Ishikawa (cell line): ENCODE measurements around the gene PNPLA2.

Source experiments
- CEBPB ChIP-seq: IDR thresholded peaks from 2 replicates; pipeline ENCODE4 v1.6.1; 2012
- CREB1 ChIP-seq: IDR thresholded peaks from 2 replicates; pipeline ENCODE4 v1.6.1; 2012; ENCODE audit warnings: low read depth
- EGR1 ChIP-seq: IDR thresholded peaks from 2 replicates; pipeline ENCODE4 v1.6.1; 2012
- EP300 ChIP-seq: IDR thresholded peaks from 2 replicates; pipeline ENCODE4 v1.6.1; 2012; ENCODE audit warnings: borderline replicate concordance
- FOXM1 ChIP-seq: IDR thresholded peaks from 2 replicates; pipeline ENCODE4 v1.6.1; 2012; ENCODE audit warnings: low read depth, borderline replicate concordance
- NFIC ChIP-seq: IDR thresholded peaks from 2 replicates; pipeline ENCODE4 v1.6.1; 2012
- RAD21 ChIP-seq: IDR thresholded peaks from 2 replicates; pipeline ENCODE4 v1.6.1; 2012; ENCODE audit warnings: low read depth
- TAF1 ChIP-seq: IDR thresholded peaks from 2 replicates; pipeline ENCODE4 v1.6.1; 2012; ENCODE audit warnings: low read depth, mild to moderate bottlenecking
- TCF12 ChIP-seq: IDR thresholded peaks from 2 replicates; pipeline ENCODE4 v1.6.1; 2012; ENCODE audit warnings: low read depth
- TEAD4 ChIP-seq: IDR thresholded peaks from 2 replicates; pipeline ENCODE4 v1.6.1; 2012
- YY1 ChIP-seq: IDR thresholded peaks from 2 replicates; pipeline ENCODE4 v1.6.1; 2012; ENCODE audit warnings: low read depth
- ZBTB7A ChIP-seq: IDR thresholded peaks from 2 replicates; pipeline ENCODE4 v1.6.1; 2012; ENCODE audit warnings: low read depth
- TF ChIP-seq, protein P1 (sequence below): IDR thresholded peaks from 2 replicates; pipeline ENCODE4 v1.6.1; 2012
- TF ChIP-seq, protein P2 (sequence below): IDR thresholded peaks from 2 replicates; pipeline ENCODE4 v1.6.1; 2012; ENCODE audit warnings: low read depth, mild to moderate bottlenecking
- TF ChIP-seq, protein P3 (sequence below): IDR thresholded peaks from 2 replicates; pipeline ENCODE4 v1.6.1; 2012

Gene PNPLA2

DNA sequence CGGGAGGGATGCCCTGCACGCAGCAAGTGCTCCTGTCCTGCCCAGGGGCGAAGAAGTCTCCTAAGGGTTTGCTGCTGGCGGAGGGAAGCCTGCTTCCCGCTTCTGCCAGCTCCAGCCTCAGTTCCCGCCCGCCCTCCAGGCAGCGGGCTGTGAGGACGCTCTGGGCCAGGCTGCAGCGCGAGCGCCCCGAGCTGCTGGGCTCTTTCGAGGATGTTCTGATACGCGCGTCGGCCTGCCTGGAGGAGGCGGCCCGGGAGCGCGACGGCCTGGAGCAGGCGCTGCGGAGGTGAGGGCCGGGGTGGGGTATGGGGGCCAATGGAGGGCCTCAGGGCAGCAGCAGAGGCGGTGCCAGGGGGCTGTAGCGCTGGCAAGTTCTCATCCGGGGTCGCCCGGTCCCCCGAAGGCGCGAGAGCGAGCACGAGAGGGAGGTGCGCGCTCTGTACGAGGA lies 11.2 kb downstream of the PNPLA2 start:
- no peak for TF ChIP-seq NFIC
- TF ChIP-seq TEAD4, result no peak
- TF ChIP-seq TAF1, result no peak
- TF ChIP-seq RAD21, result no peak
- TF ChIP-seq EP300, result no peak
- TF ChIP-seq EGR1, result no peak

DNA sequence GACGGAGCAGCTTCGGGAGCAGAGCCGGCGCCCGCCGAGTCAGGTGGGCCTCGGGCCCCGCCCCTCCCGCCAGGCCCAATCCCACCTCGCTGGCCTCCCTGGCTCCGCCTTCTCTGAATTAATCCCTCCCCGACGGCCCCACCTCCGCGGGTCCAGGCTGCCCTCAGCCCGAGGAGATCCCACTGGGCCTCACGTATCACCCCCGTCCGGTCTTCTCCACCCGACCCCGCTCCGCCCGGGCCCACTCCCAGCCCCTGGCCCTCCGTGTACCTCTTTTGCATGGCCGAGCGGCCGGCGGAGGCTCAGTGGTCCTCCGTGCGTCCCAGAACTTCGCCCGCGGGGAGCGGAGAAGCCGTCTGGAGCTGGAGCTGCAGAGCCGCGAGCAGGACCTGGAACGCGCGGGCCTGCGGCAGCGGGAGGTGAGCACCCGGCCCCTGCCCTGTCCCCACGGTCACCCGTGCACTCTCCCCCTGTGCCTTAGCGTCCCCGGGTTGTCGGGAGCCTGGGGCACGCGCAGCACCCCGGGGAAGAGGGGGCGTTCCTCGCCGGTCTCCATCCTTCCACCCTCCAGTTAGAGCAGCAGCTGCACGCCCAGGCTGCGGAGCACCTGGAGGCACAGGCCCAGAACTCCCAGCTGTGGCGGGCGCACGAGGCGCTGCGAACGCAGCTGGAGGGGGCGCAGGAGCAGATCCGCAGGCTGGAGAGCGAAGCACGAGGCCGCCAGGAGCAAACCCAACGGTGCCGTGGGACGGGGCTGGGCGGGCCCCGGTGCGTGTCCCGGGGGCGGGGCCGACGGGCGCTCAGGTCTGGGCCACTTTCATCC lies 11.8 kb downstream of the PNPLA2 start:
- TF ChIP-seq EGR1 (no peak), NFIC (no peak), EP300 (no peak), ZBTB7A (no peak), FOXM1 (no peak), TCF12 (no peak), CEBPB (no peak), RAD21 (no peak), TAF1 (no peak), CREB1 (no peak)
- TF ChIP-seq, protein P1, sequence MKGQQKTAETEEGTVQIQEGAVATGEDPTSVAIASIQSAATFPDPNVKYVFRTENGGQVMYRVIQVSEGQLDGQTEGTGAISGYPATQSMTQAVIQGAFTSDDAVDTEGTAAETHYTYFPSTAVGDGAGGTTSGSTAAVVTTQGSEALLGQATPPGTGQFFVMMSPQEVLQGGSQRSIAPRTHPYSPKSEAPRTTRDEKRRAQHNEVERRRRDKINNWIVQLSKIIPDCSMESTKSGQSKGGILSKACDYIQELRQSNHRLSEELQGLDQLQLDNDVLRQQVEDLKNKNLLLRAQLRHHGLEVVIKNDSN, result no peak
- TF ChIP-seq, protein P2, sequence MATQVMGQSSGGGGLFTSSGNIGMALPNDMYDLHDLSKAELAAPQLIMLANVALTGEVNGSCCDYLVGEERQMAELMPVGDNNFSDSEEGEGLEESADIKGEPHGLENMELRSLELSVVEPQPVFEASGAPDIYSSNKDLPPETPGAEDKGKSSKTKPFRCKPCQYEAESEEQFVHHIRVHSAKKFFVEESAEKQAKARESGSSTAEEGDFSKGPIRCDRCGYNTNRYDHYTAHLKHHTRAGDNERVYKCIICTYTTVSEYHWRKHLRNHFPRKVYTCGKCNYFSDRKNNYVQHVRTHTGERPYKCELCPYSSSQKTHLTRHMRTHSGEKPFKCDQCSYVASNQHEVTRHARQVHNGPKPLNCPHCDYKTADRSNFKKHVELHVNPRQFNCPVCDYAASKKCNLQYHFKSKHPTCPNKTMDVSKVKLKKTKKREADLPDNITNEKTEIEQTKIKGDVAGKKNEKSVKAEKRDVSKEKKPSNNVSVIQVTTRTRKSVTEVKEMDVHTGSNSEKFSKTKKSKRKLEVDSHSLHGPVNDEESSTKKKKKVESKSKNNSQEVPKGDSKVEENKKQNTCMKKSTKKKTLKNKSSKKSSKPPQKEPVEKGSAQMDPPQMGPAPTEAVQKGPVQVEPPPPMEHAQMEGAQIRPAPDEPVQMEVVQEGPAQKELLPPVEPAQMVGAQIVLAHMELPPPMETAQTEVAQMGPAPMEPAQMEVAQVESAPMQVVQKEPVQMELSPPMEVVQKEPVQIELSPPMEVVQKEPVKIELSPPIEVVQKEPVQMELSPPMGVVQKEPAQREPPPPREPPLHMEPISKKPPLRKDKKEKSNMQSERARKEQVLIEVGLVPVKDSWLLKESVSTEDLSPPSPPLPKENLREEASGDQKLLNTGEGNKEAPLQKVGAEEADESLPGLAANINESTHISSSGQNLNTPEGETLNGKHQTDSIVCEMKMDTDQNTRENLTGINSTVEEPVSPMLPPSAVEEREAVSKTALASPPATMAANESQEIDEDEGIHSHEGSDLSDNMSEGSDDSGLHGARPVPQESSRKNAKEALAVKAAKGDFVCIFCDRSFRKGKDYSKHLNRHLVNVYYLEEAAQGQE, result no peak
- TF ChIP-seq, protein P3, sequence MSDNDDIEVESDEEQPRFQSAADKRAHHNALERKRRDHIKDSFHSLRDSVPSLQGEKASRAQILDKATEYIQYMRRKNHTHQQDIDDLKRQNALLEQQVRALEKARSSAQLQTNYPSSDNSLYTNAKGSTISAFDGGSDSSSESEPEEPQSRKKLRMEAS, result no peak

DNA sequence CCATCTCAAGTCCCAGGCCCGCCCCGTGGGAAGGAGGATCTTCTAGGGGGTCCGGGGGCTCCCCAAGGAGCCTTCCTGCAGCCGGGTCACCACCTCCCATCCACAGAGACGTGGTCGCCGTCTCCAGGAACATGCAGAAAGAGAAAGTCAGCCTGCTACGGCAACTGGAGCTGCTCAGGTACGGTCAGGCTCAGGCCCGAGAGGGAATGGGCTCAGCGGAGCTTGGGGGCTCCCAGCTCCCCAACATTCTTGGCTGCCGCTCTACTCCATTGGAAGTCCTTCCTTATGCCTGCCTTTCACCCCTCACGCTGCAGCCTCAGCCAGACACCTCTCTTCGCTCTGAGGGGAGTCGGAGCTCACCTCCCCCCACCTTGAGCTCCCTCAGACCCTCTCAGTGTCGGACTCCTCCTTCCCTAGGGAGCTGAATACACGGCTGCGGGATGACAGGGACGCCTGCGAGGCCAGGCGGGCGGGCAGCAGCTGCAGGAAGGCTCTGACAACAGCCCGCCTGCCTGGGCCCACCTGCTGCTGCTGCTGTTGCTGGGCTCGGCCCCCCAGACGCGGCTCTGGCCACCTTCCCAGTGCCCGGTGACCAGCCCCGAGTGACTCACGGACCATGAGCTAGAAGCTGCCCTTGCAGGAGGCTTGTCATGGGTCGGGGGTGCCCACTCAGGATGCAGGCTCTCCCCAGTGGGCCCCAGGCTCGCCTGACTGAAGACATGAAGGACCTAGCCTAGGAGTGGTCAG lies 12.6 kb downstream of the PNPLA2 start:
- TF ChIP-seq CEBPB (no peak), EGR1 (no peak), TAF1 (no peak), FOXM1 (no peak), YY1 (no peak), RAD21 (no peak), NFIC (no peak), ZBTB7A (no peak), EP300 (no peak), CREB1 (no peak), TEAD4 (no peak), TCF12 (no peak)
- TF ChIP-seq, protein P3, result no peak
- TF ChIP-seq, protein P1, result no peak
- TF ChIP-seq, protein P2, result no peak

DNA sequence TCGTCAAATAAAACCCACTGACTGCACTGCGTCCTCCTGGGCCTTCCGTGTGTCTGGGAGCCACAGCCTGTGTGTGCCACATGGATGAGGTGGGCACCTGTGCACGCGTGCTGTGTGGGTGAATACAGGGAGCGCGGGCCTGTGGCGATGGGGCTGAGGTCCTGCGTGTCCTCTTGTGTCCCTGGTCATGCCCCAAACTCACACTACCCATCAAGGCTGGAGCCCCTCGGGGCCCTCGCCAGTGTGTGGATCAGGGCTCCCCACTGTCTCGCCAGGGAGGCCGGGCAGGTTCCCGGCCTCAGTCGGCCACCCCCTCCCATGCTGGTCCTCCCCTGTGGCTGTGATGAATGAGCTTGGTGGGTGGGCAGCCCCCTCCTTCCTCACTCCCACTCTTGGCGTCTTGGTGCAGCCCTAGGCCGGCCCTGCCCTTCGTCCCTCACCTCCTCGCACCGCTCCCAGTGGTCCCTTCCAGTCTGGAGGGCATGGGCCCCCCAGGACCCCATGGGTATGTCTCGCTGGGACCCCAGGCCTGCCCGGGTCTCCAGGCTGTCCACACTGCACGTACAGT lies 13.3 kb downstream of the PNPLA2 start:
- TF ChIP-seq, protein P3, result no peak
- peak; percentile 84; the same call in 1 of the 2 replicates for TF ChIP-seq ZBTB7A

DNA sequence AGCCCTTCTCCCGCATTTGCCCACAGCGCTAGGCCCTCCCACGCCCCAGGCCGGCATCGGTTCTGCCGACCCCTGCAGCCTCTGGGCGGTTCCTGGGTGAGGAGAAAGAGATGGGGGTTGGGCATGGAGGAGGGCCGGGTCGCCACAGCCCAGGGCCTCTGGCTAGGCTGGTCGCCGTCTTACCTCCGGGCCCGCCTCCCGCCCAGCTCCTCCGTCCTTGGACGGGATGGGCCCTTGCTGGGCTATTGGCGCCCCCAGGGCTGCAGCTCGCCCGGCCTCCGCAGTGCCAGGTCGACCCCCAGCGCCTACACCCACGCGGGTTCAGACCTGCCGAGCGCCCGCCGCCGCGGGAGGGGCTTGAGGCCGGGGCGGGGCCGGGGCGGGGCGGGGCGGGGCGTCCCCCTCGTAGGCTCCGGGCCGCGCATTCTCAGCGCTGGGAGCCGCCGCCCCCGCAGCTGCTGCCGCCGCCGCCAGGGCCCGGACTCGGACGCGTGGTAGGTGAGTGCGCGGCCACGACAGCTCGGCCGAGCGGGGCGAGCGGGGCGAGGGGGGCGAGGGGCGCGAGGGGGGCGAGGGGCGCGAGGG lies 13.9 kb downstream of the PNPLA2 start, which contains the start of gene CD151:
Gene CD151, plus strand, starts transcription at position 424 of the 585 bp plus-strand sequence. CDS start 3,118 bp downstream, outside the sequence.
- TF ChIP-seq, protein P3, result peak; percentile 17; the same call in 1 of the 2 replicates
- TF ChIP-seq ZBTB7A, result 0 out of 2 replicates have a peak, but pooled peaks have one; percentile 15
- TF ChIP-seq EGR1, result peak; percentile 90
- TF ChIP-seq, protein P2, result no peak
- TF ChIP-seq FOXM1, result no peak
- no peak; the same call in 1 of the 2 replicates for TF ChIP-seq TEAD4
